A549 (cell line): ENCODE results near the gene PCDHGB5. TPM values are rescaled to one million over a fixed set of nuclear protein-coding genes. Genes with fewer than 3 reads are reported as not detected.

ENCODE experiments used
- ATAC-seq, 2 experiments: fragments of 200-7000 bp in 1 of 2; fragments of >200 bp in 1 of 2; cut with Nextera tagmentation in 1 of 2; cut with Tn5 transposase in 1 of 2; 3 replicates each; pipeline versions ENCODE4 v1.8.0 to v1.9.1; 2018 to 2020; ENCODE audit warnings: mild to moderate bottlenecking in 1 of 2, moderate library complexity in 1 of 2
- CTCF ChIA-PET: fragments of 300-600 bp; sonication (Branson Sonifier 250); formaldehyde crosslinking; extraction: SDS; loops from one replicate; lab custom pipeline; 2021; ENCODE audit warnings: antibody characterized with exemption, inconsistent platforms; lab: Yijun Ruan, JAX
- POLR2A ChIA-PET: fragments of 350-600 bp; formaldehyde crosslinking; extraction: SDS; loops from one replicate; lab custom pipeline; 2021; ENCODE audit warnings: antibody characterized with exemption, inconsistent platforms; lab: Yijun Ruan, JAX
- DNase-seq, 2 experiments: peaks; one replicate each; pipeline versions ENCODE4 v3.0.0 to v3.0.0-alpha.2; 2011 to 2016; ENCODE audit warnings: low read depth in 1 of 2, low spot score in 1 of 2
- FAIRE-seq: peaks from 2 replicates; lab custom pipeline; 2011; peaks lifted over from hg19 to GRCh38; lab: Jason Lieb, UNC
- H3K27ac ChIP-seq, 2 experiments: fragments of >200 bp; sonication (Bioruptor Twin); formaldehyde crosslinking; 3 replicates each; pipeline ENCODE4 v1.5.1; 2016 to 2017
- H3K4me1 ChIP-seq: fragments of >200 bp; sonication (Bioruptor Twin); formaldehyde crosslinking; 3 replicates; pipeline ENCODE4 v1.6.1; 2016
- H3K4me2 ChIP-seq: fragments of >200 bp; sonication (Bioruptor Twin); formaldehyde crosslinking; 3 replicates; pipeline ENCODE4 v1.6.1; 2016
- H3K4me3 ChIP-seq: fragments of >200 bp; sonication (Bioruptor Twin); formaldehyde crosslinking; 3 replicates; pipeline ENCODE4 v1.5.1; 2016
- H3K9me3 ChIP-seq: fragments of >200 bp; sonication (Bioruptor Twin); formaldehyde crosslinking; 3 replicates; pipeline ENCODE4 v1.6.1; 2016
- CBX8 ChIP-seq: fragments of 200-600 bp; sonication (generic); IDR thresholded peaks from 2 replicates; pipeline ENCODE4 v1.6.1; 2016
- CHD2 ChIP-seq: fragments of 150-350 bp; IDR thresholded peaks from 2 replicates; pipeline ENCODE4 v1.6.1; 2014; ENCODE audit warnings: low read length; ENCODE audit not compliant: partially characterized antibody
- CTCF ChIP-seq: fragments of >200 bp; sonication (Bioruptor Twin); formaldehyde crosslinking; IDR thresholded peaks from 3 replicates; pipeline ENCODE4 v1.5.1; 2016
- EHMT2 ChIP-seq: fragments of 200-600 bp; sonication (generic); IDR thresholded peaks from 2 replicates; pipeline ENCODE4 v1.6.1; 2016; ENCODE audit warnings: antibody characterized with exemption, low read depth, mild to moderate bottlenecking, moderate library complexity
- ELK1 ChIP-seq: fragments of 150-350 bp; IDR thresholded peaks from 2 replicates; pipeline ENCODE4 v1.6.1; 2014; ENCODE audit warnings: low read depth, mild to moderate bottlenecking, low read length
- GATA3 ChIP-seq: IDR thresholded peaks from 2 replicates; pipeline ENCODE4 v1.6.1; 2012; ENCODE audit warnings: borderline replicate concordance
- HEYL ChIP-seq: fragments of 250-450 bp; sonication (Bioruptor Pico); IDR thresholded peaks from 2 replicates; pipeline ENCODE4 v1.8.0; 2021; ENCODE audit warnings: mild to moderate bottlenecking, moderate library complexity
- HOXA7 ChIP-seq: fragments of 250-450 bp; sonication (Bioruptor Pico); IDR thresholded peaks from 2 replicates; pipeline ENCODE4 v1.5.0; 2020; ENCODE audit warnings: mild to moderate bottlenecking, moderate library complexity
- HOXB13 ChIP-seq: fragments of 250-450 bp; sonication (Bioruptor Pico); IDR thresholded peaks from 2 replicates; pipeline ENCODE4 v1.5.0; 2020; ENCODE audit warnings: low read depth, mild to moderate bottlenecking, moderate library complexity
- JUN ChIP-seq, 2 experiments: fragments of >200 bp; sonication (Bioruptor Twin); formaldehyde crosslinking; IDR thresholded peaks; 2 replicates in 1 of 2; 3 replicates in 1 of 2; pipeline ENCODE4 v1.6.1; 2016 to 2017
- PBX3 ChIP-seq: IDR thresholded peaks from 2 replicates; pipeline ENCODE4 v1.6.1; 2012
- RAD21 ChIP-seq, 2 experiments: fragments of >200 bp in 1 of 2; sonication (Bioruptor Twin) in 1 of 2; formaldehyde crosslinking in 1 of 2; IDR thresholded peaks in 1 of 2; conservative IDR thresholded peaks in 1 of 2; 2 replicates in 1 of 2; 3 replicates in 1 of 2; pipeline ENCODE4 v1.6.1; 2012 to 2018; ENCODE audit warnings: inconsistent platforms in 1 of 2
- SREBF2 ChIP-seq: fragments of 450-650 bp; IDR thresholded peaks from 2 replicates; pipeline ENCODE4 v1.6.1; 2014; ENCODE audit warnings: mild to moderate bottlenecking, moderate library complexity
- TFCP2L1 ChIP-seq: fragments of 250-450 bp; sonication (Bioruptor Pico); IDR thresholded peaks from 2 replicates; pipeline ENCODE4 v1.5.0; 2021; ENCODE audit warnings: mild to moderate bottlenecking
- ZC3H11A ChIP-seq: fragments of 450-650 bp; IDR thresholded peaks from 2 replicates; pipeline ENCODE4 v1.6.1; 2014; ENCODE audit warnings: antibody characterized with exemption, mild to moderate bottlenecking
- ZFP36 ChIP-seq: fragments of 450-650 bp; IDR thresholded peaks from 2 replicates; pipeline ENCODE4 v1.6.1; 2014; ENCODE audit warnings: borderline replicate concordance; ENCODE audit not compliant: partially characterized antibody
- WGBS: methylation state at CpG from one replicate; pipeline ENCODE4 v1.1.6; 2017; ENCODE audit errors: missing lambda C conversion rate; 5-methylcytosine and 5-hydroxymethylcytosine counted together
- polyA plus RNA-seq, 4 experiments: library from polyadenylated mRNA; depleted of rRNA in 3 of 4; stranded (reverse); fragments of >200 nt; fragmentation: RNase III in 1 of 4; extraction: RNeasy Plus Mini Kit Qiagen cat#74134 plus additional on column Dnase treatment in 1 of 4; gene quantifications; 2 replicates in 3 of 4; 3 replicates in 1 of 4; pipeline ENCODE4 v1.2.3, GENCODE V29; 2011 to 2017
- TF ChIP-seq, protein P1 (sequence below): fragments of 250-450 bp; sonication (Bioruptor Pico); IDR thresholded peaks from 2 replicates; pipeline ENCODE4 v1.5.0; 2020; ENCODE audit warnings: low read depth, mild to moderate bottlenecking, moderate library complexity
- TF ChIP-seq, protein P2 (sequence below): IDR thresholded peaks from 2 replicates; pipeline ENCODE4 v1.6.1; 2012

Gene PCDHGB5
- polyA plus RNA-seq, 2 of the 4 experiments (the other 2 are of a cell fraction) = 1.9 to 3.2 TPM

- CTCF ChIA-PET = interaction anchor here (0.9 to 3.3 kb wide), 7 partner anchors 8 to 305 kb away, joined by 3 to 12 read pairs (median 6); partner anchors contain the start of genes PCDHGB1 and PCDHGC3
- FAIRE-seq = no peak
- 84% methylated on average over 69 of the region's 77 CpGs for WGBS
Observed at GRCh38 chr5:141389153-141390042, 8.3 kb upstream of the PCDHGB5 start.

GRCh38 chr5:141392429-141393198 is 5.1 kb upstream of the PCDHGB5 start, which contains the start of gene PCDHGA8:
PCDHGA8 (plus strand) TSS chr5:141392633; CDS start chr5:141392814, 181 bp downstream.
- H3K4me1 ChIP-seq = no peaks in the 10 kb centered on the region
- H3K4me3 ChIP-seq = no peak within 1 kb of the TSS
- no peak for ATAC-seq
- FAIRE-seq = no peak
- CTCF ChIA-PET = interaction anchor here (0.9 to 2.1 kb wide), 6 partner anchors 22 to 193 kb away, joined by 3 to 5 read pairs (median 4); partner anchors contain the start of genes PCDHB11, PCDHGB1 and PCDHGB3
- peaks cover 68% of the 10 kb centered on the region for H3K9me3 ChIP-seq
- peak in 1 of 2 experiments; percentile 27 for DNase-seq
- H3K27ac ChIP-seq = no peak within 1 kb of the TSS
- 81% methylated on average over 34 of the region's 38 CpGs for WGBS
- TF ChIP-seq, protein P1, sequence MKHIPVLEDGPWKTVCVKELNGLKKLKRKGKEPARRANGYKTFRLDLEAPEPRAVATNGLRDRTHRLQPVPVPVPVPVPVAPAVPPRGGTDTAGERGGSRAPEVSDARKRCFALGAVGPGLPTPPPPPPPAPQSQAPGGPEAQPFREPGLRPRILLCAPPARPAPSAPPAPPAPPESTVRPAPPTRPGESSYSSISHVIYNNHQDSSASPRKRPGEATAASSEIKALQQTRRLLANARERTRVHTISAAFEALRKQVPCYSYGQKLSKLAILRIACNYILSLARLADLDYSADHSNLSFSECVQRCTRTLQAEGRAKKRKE (CRISPR knock-in tag) = no peak
- TF ChIP-seq ELK1 (no peak), RAD21 (conservative IDR thresholded peaks at IDR 0.05 in 1 of 2, IDR thresholded peaks at IDR 0.05 in 1 of 2) (peak in 1 of 2 experiments; percentile 22; a peak in 1 of 5 replicates), CBX8 (no peak)
- TF ChIP-seq, protein P2, sequence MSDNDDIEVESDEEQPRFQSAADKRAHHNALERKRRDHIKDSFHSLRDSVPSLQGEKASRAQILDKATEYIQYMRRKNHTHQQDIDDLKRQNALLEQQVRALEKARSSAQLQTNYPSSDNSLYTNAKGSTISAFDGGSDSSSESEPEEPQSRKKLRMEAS = peak; percentile 31; the same call in 1 of the 2 replicates
- POLR2A ChIA-PET = no interaction called here
- no peak within 1 kb of the TSS for H3K4me2 ChIP-seq

More at GRCh38 chr5:141389153-141390042, 8.3 kb upstream of the PCDHGB5 start:
- ATAC-seq = no peak
- H3K4me2 ChIP-seq = no peak overlapping the region
- DNase-seq = no peak
- TF ChIP-seq GATA3 (no peak), HOXA7 (no peak), SREBF2 (no peak), ZFP36 (no peak), CHD2 (no peak), EHMT2 (no peak), RAD21 (conservative IDR thresholded peaks at IDR 0.05 in 1 of 2, IDR thresholded peaks at IDR 0.05 in 1 of 2) (no peak), JUN (IDR thresholded peaks at IDR 0.05) (no peak), HOXB13 (CRISPR knock-in tag) (no peak), ZC3H11A (no peak), HEYL (CRISPR knock-in tag) (no peak), ELK1 (no peak), PBX3 (no peak), TFCP2L1 (CRISPR knock-in tag) (no peak), CTCF (no peak)
- TF ChIP-seq, protein P1 (CRISPR knock-in tag) = no peak
- no peak overlapping the region for H3K4me3 ChIP-seq
- H3K4me1 ChIP-seq = no peaks in the 10 kb centered on the region
- peaks cover 72% of the 10 kb centered on the region for H3K9me3 ChIP-seq
- POLR2A ChIA-PET = no interaction called here
- H3K27ac ChIP-seq = no peak overlapping the region
